KOPT-K1 (cell line): ENCODE data around the gene TAOK1.

Experiments used
- H3K27ac ChIP-seq: fragments of 200-600 bp; sonication (generic); 2 replicates; pipeline ENCODE4 v1.5.1; 2016; ENCODE audit warnings: antibody characterized with exemption, mild to moderate bottlenecking, low read depth, low read length; ENCODE audit not compliant: poor library complexity, severe bottlenecking
- H3K36me3 ChIP-seq: fragments of 200-600 bp; sonication (generic); 2 replicates; pipeline ENCODE4 v1.5.1; 2017; ENCODE audit warnings: antibody characterized with exemption, mild to moderate bottlenecking, low read length, moderate library complexity; ENCODE audit not compliant: insufficient read depth
- H3K9me3 ChIP-seq: fragments of 200-600 bp; sonication (generic); 2 replicates; pipeline ENCODE4 v1.5.1; 2017; ENCODE audit warnings: antibody characterized with exemption, low read length, mild to moderate bottlenecking; ENCODE audit not compliant: insufficient read depth, poor library complexity, severe bottlenecking

The TAOK1 gene

GRCh38 chr17:29573558-29573869 lies 183.4 kb downstream of the TAOK1 start:
- Histone ChIP-seq H3K36me3 (peaks cover 69% of the 10 kb centered on the region), H3K9me3 (no peaks in the 10 kb centered on the region), H3K27ac (no peak overlapping the region)

GRCh38 chr17:29573871-29574731 lies 183.9 kb downstream of the TAOK1 start:
- Histone ChIP-seq H3K27ac (no peak overlapping the region), H3K9me3 (no peaks in the 10 kb centered on the region), H3K36me3 (peaks cover 75% of the 10 kb centered on the region)

GRCh38 chr17:29574732-29575510 lies 184.8 kb downstream of the TAOK1 start:
- peaks cover 83% of the 10 kb centered on the region for H3K36me3 ChIP-seq
- no peak overlapping the region for H3K27ac ChIP-seq

GRCh38 chr17:29575511-29576213 lies 185.5 kb downstream of the TAOK1 start:
- H3K36me3 ChIP-seq: peaks cover 90% of the 10 kb centered on the region
- H3K9me3 ChIP-seq: no peaks in the 10 kb centered on the region
- no peak overlapping the region for H3K27ac ChIP-seq

More at GRCh38 chr17:29574732-29575510, 184.8 kb downstream of the TAOK1 start:
- no peaks in the 10 kb centered on the region for H3K9me3 ChIP-seq

GRCh38 chr17:29576214-29577000 lies 186.2 kb downstream of the TAOK1 start:
- H3K9me3 ChIP-seq: no peaks in the 10 kb centered on the region
- H3K27ac ChIP-seq: no peak overlapping the region
- H3K36me3 ChIP-seq: peaks cover 91% of the 10 kb centered on the region

- Histone ChIP-seq H3K36me3 (peaks cover 91% of the 10 kb centered on the region), H3K9me3 (no peaks in the 10 kb centered on the region), H3K27ac (no peak overlapping the region)
These were observed 186.8 kb downstream of the TAOK1 start for GRCh38 chr17:29577001-29577370.

- Histone ChIP-seq H3K9me3 (no peaks in the 10 kb centered on the region), H3K27ac (no peak overlapping the region), H3K36me3 (peaks cover 97% of the 10 kb centered on the region)
These were observed 187.4 kb downstream of the TAOK1 start for GRCh38 chr17:29577385-29578211.

GRCh38 chr17:29578626-29579485 lies 188.7 kb downstream of the TAOK1 start:
- H3K27ac ChIP-seq: no peak overlapping the region
- peaks cover 99% of the 10 kb centered on the region for H3K36me3 ChIP-seq
- no peaks in the 10 kb centered on the region for H3K9me3 ChIP-seq

GRCh38 chr17:29579866-29580771 lies 190.0 kb downstream of the TAOK1 start:
- Histone ChIP-seq H3K27ac (no peak overlapping the region), H3K36me3 (peaks cover 88% of the 10 kb centered on the region), H3K9me3 (no peaks in the 10 kb centered on the region)

GRCh38 chr17:29581583-29582253 lies 191.6 kb downstream of the TAOK1 start:
- Histone ChIP-seq H3K36me3 (peaks cover 72% of the 10 kb centered on the region), H3K9me3 (no peaks in the 10 kb centered on the region), H3K27ac (no peak overlapping the region)

GRCh38 chr17:29582254-29582765 lies 192.1 kb downstream of the TAOK1 start:
- Histone ChIP-seq H3K36me3 (peaks cover 66% of the 10 kb centered on the region), H3K27ac (no peak overlapping the region), H3K9me3 (no peaks in the 10 kb centered on the region)

- peaks cover 61% of the 10 kb centered on the region for H3K36me3 ChIP-seq
- H3K27ac ChIP-seq: no peak overlapping the region
These were observed 192.6 kb downstream of the TAOK1 start for GRCh38 chr17:29582772-29583171.

More at GRCh38 chr17:29582772-29583171, 192.6 kb downstream of the TAOK1 start:
- H3K9me3 ChIP-seq: no peaks in the 10 kb centered on the region
